ENCODE data around the gene NUPR1. TPM values are rescaled to one million over a fixed set of nuclear protein-coding genes. Genes with fewer than 3 reads are reported as not detected.

NUPR1 gene
- total RNA-seq, 1 experiment from 2014 or later: 0.19 TPM

- no peaks in the 10 kb centered on the region for H3K9me3 ChIP-seq (ENCODE audit: low read depth, low read length, poor library complexity, severe bottlenecking)
- POLR2A ChIA-PET (ENCODE audit: low non-redundant PET): no interaction called here
- no peak overlapping the region for H3K4me3 ChIP-seq (ENCODE audit: low read depth, low read length, poor library complexity, severe bottlenecking)
- peaks cover 2% of the 10 kb centered on the region for H3K27me3 ChIP-seq (replicated peaks; ENCODE audit: insufficient read depth, low read depth, low read length, poor library complexity)
- CTCF ChIA-PET: no interaction called here
- TF ChIP-seq, protein P1, sequence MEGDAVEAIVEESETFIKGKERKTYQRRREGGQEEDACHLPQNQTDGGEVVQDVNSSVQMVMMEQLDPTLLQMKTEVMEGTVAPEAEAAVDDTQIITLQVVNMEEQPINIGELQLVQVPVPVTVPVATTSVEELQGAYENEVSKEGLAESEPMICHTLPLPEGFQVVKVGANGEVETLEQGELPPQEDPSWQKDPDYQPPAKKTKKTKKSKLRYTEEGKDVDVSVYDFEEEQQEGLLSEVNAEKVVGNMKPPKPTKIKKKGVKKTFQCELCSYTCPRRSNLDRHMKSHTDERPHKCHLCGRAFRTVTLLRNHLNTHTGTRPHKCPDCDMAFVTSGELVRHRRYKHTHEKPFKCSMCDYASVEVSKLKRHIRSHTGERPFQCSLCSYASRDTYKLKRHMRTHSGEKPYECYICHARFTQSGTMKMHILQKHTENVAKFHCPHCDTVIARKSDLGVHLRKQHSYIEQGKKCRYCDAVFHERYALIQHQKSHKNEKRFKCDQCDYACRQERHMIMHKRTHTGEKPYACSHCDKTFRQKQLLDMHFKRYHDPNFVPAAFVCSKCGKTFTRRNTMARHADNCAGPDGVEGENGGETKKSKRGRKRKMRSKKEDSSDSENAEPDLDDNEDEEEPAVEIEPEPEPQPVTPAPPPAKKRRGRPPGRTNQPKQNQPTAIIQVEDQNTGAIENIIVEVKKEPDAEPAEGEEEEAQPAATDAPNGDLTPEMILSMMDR (conservative IDR thresholded peaks at IDR 0.05; ENCODE audit: low read depth, low read length): no peak
- no peak for TF ChIP-seq EZH2 (IDR thresholded peaks at IDR 0.05; ENCODE audit: borderline replicate concordance, low read depth, low read length, poor library complexity, severe bottlenecking)
- intact Hi-C loops (cut with micrococcal nuclease; ENCODE audit: unreplicated experiment): no loop called here
- no TSS peak for BruUV-seq (replicated peaks)
- no peak for DNase-seq (ENCODE audit: low spot score)
- H3K27ac ChIP-seq (ENCODE audit: low read depth, low read length, poor library complexity, severe bottlenecking): no peak overlapping the region
- no peaks in the 10 kb centered on the region for H3K36me3 ChIP-seq (ENCODE audit: insufficient read depth, low read length, poor library complexity, severe bottlenecking)
- no peaks in the 10 kb centered on the region for H3K4me1 ChIP-seq (ENCODE audit: insufficient read depth, low read length, poor library complexity, severe bottlenecking)
Measured at GRCh38 chr16:28499854-28500253, 38.9 kb downstream of the NUPR1 start.

GRCh38 chr16:28498666-28499381, 40.0 kb downstream of the NUPR1 start:
- Histone ChIP-seq H3K36me3 (ENCODE audit: insufficient read depth, low read length, poor library complexity, severe bottlenecking) (no peaks in the 10 kb centered on the region), H3K4me1 (ENCODE audit: insufficient read depth, low read length, poor library complexity, severe bottlenecking) (no peaks in the 10 kb centered on the region), H3K27ac (ENCODE audit: low read depth, low read length, poor library complexity, severe bottlenecking) (no peak overlapping the region), H3K9me3 (ENCODE audit: low read depth, low read length, poor library complexity, severe bottlenecking) (no peaks in the 10 kb centered on the region), H3K27me3 (replicated peaks; ENCODE audit: insufficient read depth, low read depth, low read length, poor library complexity) (no peaks in the 10 kb centered on the region), H3K4me3 (ENCODE audit: low read depth, low read length, poor library complexity, severe bottlenecking) (no peak overlapping the region)
- no peak for TF ChIP-seq EZH2 (IDR thresholded peaks at IDR 0.05; ENCODE audit: borderline replicate concordance, low read depth, low read length, poor library complexity, severe bottlenecking)
- TF ChIP-seq, protein P1 (conservative IDR thresholded peaks at IDR 0.05; ENCODE audit: low read depth, low read length): no peak
- CTCF ChIA-PET: no interaction called here
- intact Hi-C loops (cut with micrococcal nuclease; ENCODE audit: unreplicated experiment): no loop called here
- POLR2A ChIA-PET (ENCODE audit: low non-redundant PET): no interaction called here
- no peak for DNase-seq (ENCODE audit: low spot score)
- BruUV-seq (replicated peaks): no TSS peak

DNA sequence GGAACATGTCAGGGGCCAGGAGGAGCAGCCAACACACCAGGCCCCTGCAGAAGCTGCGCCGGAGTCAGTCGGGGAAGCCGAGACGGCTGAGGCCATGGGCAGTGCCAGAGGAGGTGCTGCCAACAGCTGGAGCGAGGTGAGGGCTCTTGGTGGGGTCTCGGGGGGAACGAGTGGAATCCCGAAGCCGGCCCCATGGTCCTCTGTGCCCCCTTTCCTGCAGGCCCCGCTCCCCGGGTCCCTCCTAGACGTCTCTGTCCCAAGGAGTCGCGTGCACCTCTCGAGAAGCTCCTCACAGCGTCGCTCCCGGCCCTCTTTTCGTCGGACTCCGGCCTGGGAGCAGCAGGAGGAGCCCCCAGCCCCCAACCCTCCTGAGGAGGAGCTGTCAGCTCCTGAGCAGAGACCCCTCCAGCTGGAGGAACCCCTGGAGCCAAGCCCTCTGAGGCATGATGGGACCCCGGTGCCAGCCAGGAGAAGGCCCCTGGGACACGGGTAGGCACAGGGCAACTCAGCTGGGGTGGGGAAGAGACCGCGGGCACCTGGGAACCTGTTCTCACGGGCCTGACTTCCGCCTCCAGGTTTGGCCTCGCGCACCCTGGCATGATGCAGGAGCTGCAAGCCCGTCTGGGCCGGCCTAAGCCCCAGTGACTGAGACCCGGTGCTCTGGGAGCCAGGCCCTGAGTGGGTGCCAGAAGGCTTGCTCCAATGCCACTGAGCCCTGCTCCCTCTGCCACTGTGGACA, 40.7 kb downstream of the NUPR1 start:
- ChIA-PET POLR2A (ENCODE audit: low non-redundant PET) (no interaction called here), CTCF (no interaction called here)
- no TSS peak for BruUV-seq (replicated peaks)
- Histone ChIP-seq H3K36me3 (ENCODE audit: insufficient read depth, low read length, poor library complexity, severe bottlenecking) (no peaks in the 10 kb centered on the region), H3K4me1 (ENCODE audit: insufficient read depth, low read length, poor library complexity, severe bottlenecking) (no peaks in the 10 kb centered on the region), H3K4me3 (ENCODE audit: low read depth, low read length, poor library complexity, severe bottlenecking) (no peak overlapping the region), H3K9me3 (ENCODE audit: low read depth, low read length, poor library complexity, severe bottlenecking) (no peaks in the 10 kb centered on the region), H3K27ac (ENCODE audit: low read depth, low read length, poor library complexity, severe bottlenecking) (no peak overlapping the region), H3K27me3 (replicated peaks; ENCODE audit: insufficient read depth, low read depth, low read length, poor library complexity) (no peaks in the 10 kb centered on the region)
- TF ChIP-seq, protein P1 (conservative IDR thresholded peaks at IDR 0.05; ENCODE audit: low read depth, low read length): no peak
- TF ChIP-seq EZH2 (IDR thresholded peaks at IDR 0.05; ENCODE audit: borderline replicate concordance, low read depth, low read length, poor library complexity, severe bottlenecking): no peak
- no peak for DNase-seq (ENCODE audit: low spot score)
- intact Hi-C loops (cut with micrococcal nuclease; ENCODE audit: unreplicated experiment): loop anchor here (2.0 kb wide), 1 partner anchor 19 kb away; no protein-coding TSS in a partner anchor
